ENCODE data around the gene CMBL. TPM values are rescaled to one million over a fixed set of nuclear protein-coding genes. Genes with fewer than 3 reads are reported as not detected.

Gene CMBL
- total and polyA plus RNA-seq, 2 experiments from 2014 or later = 20.8 to 24.1 TPM

DNA sequence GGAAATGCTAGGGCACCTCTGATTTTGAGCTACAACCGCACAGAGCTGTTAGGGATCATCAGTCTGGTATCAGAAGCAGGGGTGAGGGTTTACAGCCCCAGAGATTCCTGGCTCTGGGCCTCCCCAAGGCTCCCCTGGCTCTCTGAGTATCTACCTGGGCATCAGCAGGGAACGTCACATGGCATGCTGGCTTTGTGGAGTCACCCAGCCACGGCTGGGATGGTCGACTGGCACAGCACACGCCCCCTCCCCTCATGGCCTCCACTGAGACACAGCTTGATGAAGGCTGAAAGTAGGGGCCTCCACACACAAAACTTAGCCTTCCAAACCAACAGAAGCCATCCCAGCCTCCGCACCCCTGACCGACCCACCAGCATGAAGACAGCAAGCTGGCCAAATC is 74.7 kb downstream of the CMBL start:
- no peaks in the 10 kb centered on the region for H3K36me3 ChIP-seq (replicated peaks; ENCODE audit: insufficient read depth, low read depth)
- H3K27ac ChIP-seq = no peak overlapping the region
- WGBS (ENCODE audit: low lambda C conversion rate, missing lambda C conversion rate) = 84% methylated on average over 7 of the region's 7 CpGs
- no peak overlapping the region for H2AFZ ChIP-seq
- H3K9me2 ChIP-seq (replicated peaks; ENCODE audit: insufficient read depth) = no peaks in the 10 kb centered on the region
- H3K79me2 ChIP-seq = no peaks in the 10 kb centered on the region
- TF ChIP-seq EZH2phosphoT487 (IDR thresholded peaks at IDR 0.05; ENCODE audit: low read depth, severe bottlenecking, unreplicated experiment) = no peak
- TF ChIP-seq CTCF (IDR thresholded peaks at IDR 0.05; ENCODE audit: poor library complexity) = no peak
- TF ChIP-seq EZH2 (IDR thresholded peaks at IDR 0.05; ENCODE audit: borderline replicate concordance) = no peak
- H4K20me1 ChIP-seq (ENCODE audit: insufficient read depth, poor library complexity, severe bottlenecking) = no peaks in the 10 kb centered on the region
- H3K27me3 ChIP-seq = no peaks in the 10 kb centered on the region
- no peaks in the 10 kb centered on the region for H3K4me1 ChIP-seq (ENCODE audit: insufficient read depth)
- H3K4me3 ChIP-seq = no peak overlapping the region
- H3K9me3 ChIP-seq (ENCODE audit: low read depth) = no peaks in the 10 kb centered on the region
- DNase-seq (ENCODE audit: low spot score) = no peak
- no peak overlapping the region for H3K4me2 ChIP-seq

GRCh38 chr5:10232386-10232785 is 75.3 kb downstream of the CMBL start:
- 86% methylated on average over 8 of the region's 9 CpGs for WGBS (ENCODE audit: low lambda C conversion rate, missing lambda C conversion rate)
- no peak overlapping the region for H3K4me2 ChIP-seq
- H3K9me3 ChIP-seq (ENCODE audit: low read depth) = no peaks in the 10 kb centered on the region
- H3K4me1 ChIP-seq (ENCODE audit: insufficient read depth) = no peaks in the 10 kb centered on the region
- H3K27me3 ChIP-seq = no peaks in the 10 kb centered on the region
- no peaks in the 10 kb centered on the region for H3K9me2 ChIP-seq (replicated peaks; ENCODE audit: insufficient read depth)
- TF ChIP-seq EZH2phosphoT487 (IDR thresholded peaks at IDR 0.05; ENCODE audit: low read depth, severe bottlenecking, unreplicated experiment) (no peak), EZH2 (IDR thresholded peaks at IDR 0.05; ENCODE audit: borderline replicate concordance) (no peak), CTCF (IDR thresholded peaks at IDR 0.05; ENCODE audit: poor library complexity) (no peak)
- no peaks in the 10 kb centered on the region for H3K79me2 ChIP-seq
- no peaks in the 10 kb centered on the region for H4K20me1 ChIP-seq (ENCODE audit: insufficient read depth, poor library complexity, severe bottlenecking)
- H3K36me3 ChIP-seq (replicated peaks; ENCODE audit: insufficient read depth, low read depth) = no peaks in the 10 kb centered on the region
- no peak for DNase-seq (ENCODE audit: low spot score)
- H3K27ac ChIP-seq = no peak overlapping the region
- no peak overlapping the region for H3K4me3 ChIP-seq
- no peak overlapping the region for H2AFZ ChIP-seq

- H3K4me3 ChIP-seq = no peak overlapping the region
- no peaks in the 10 kb centered on the region for H3K9me2 ChIP-seq (replicated peaks; ENCODE audit: insufficient read depth)
- no peaks in the 10 kb centered on the region for H3K79me2 ChIP-seq
- H3K4me1 ChIP-seq (ENCODE audit: insufficient read depth) = no peaks in the 10 kb centered on the region
- no peak for DNase-seq (ENCODE audit: low spot score)
- no peak overlapping the region for H3K27ac ChIP-seq
- WGBS (ENCODE audit: low lambda C conversion rate, missing lambda C conversion rate) = 85% methylated on average over 11 of the region's 11 CpGs
- no peak overlapping the region for H3K4me2 ChIP-seq
- no peak for TF ChIP-seq EZH2 (IDR thresholded peaks at IDR 0.05; ENCODE audit: borderline replicate concordance)
- no peak for TF ChIP-seq CTCF (IDR thresholded peaks at IDR 0.05; ENCODE audit: poor library complexity)
- no peak for TF ChIP-seq EZH2phosphoT487 (IDR thresholded peaks at IDR 0.05; ENCODE audit: low read depth, severe bottlenecking, unreplicated experiment)
- no peaks in the 10 kb centered on the region for H3K27me3 ChIP-seq
- no peaks in the 10 kb centered on the region for H4K20me1 ChIP-seq (ENCODE audit: insufficient read depth, poor library complexity, severe bottlenecking)
- H2AFZ ChIP-seq = no peak overlapping the region
- no peaks in the 10 kb centered on the region for H3K9me3 ChIP-seq (ENCODE audit: low read depth)
- H3K36me3 ChIP-seq (replicated peaks; ENCODE audit: insufficient read depth, low read depth) = no peaks in the 10 kb centered on the region
These were observed 78.2 kb downstream of the CMBL start for GRCh38 chr5:10229306-10230048.
